ENCODE results near the gene RPTOR. TPM values are rescaled to one million over a fixed set of nuclear protein-coding genes. Genes with fewer than 3 reads are reported as not detected.

Gene RPTOR
- polyA plus RNA-seq, 1 of the 3 experiments (the other 2 are of a cell fraction): 14.9 TPM

GRCh38 chr17:81000334-81000630, 455.6 kb downstream of the RPTOR start:
- peaks cover 16% of the 10 kb centered on the region for H3F3A ChIP-seq (replicated peaks; ENCODE audit: insufficient read depth)
- peaks cover 15 to 45% of the 10 kb centered on the region in 2 experiments for H3K36me3 ChIP-seq (replicated peaks in 1 of 2; ENCODE audit: control insufficient read depth in 1 of 2, insufficient read depth in 2 of 2, low read length in 1 of 2)
- TF ChIP-seq FOXJ3 (CRISPR knock-in tag; IDR thresholded peaks at IDR 0.05) (no peak), EZH2phosphoT487 (IDR thresholded peaks at IDR 0.05; ENCODE audit: borderline replicate concordance, low read depth) (no peak), GATA2 (CRISPR knock-in tag; IDR thresholded peaks at IDR 0.05) (no peak), FOSL2 (IDR thresholded peaks at IDR 0.05; ENCODE audit: borderline replicate concordance, low read depth) (no peak), USF2 (IDR thresholded peaks at IDR 0.05; ENCODE audit: borderline replicate concordance, low read depth, low read length) (no peak), MXI1 (IDR thresholded peaks at IDR 0.05; ENCODE audit: low read depth, low read length) (no peak), NFIC (IDR thresholded peaks at IDR 0.05; ENCODE audit: borderline replicate concordance) (no peak), JUND (IDR thresholded peaks at IDR 0.05) (no peak), EP300 (IDR thresholded peaks at IDR 0.05; ENCODE audit: borderline replicate concordance in 1 of 2, low read depth in 1 of 2, low read length in 1 of 2) (no peak), RAD21 (IDR thresholded peaks at IDR 0.05; ENCODE audit: low read length) (no peak), CHD2 (IDR thresholded peaks at IDR 0.05; ENCODE audit: low read length, partially characterized antibody) (no peak), POLR2AphosphoS5 (IDR thresholded peaks at IDR 0.05; ENCODE audit: low read depth, low read length) (no peak), TCF12 (IDR thresholded peaks at IDR 0.05) (no peak), ELF1 (IDR thresholded peaks at IDR 0.05) (no peak), PBX3 (IDR thresholded peaks at IDR 0.05) (no peak), MAX (IDR thresholded peaks at IDR 0.05; ENCODE audit: low read depth) (no peak), YY1 (IDR thresholded peaks at IDR 0.05; ENCODE audit: low read depth) (no peak)
- TF ChIP-seq, protein P1, sequence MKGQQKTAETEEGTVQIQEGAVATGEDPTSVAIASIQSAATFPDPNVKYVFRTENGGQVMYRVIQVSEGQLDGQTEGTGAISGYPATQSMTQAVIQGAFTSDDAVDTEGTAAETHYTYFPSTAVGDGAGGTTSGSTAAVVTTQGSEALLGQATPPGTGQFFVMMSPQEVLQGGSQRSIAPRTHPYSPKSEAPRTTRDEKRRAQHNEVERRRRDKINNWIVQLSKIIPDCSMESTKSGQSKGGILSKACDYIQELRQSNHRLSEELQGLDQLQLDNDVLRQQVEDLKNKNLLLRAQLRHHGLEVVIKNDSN (IDR thresholded peaks at IDR 0.05; ENCODE audit: borderline replicate concordance, low read depth): no peak
- TF ChIP-seq, protein P2, sequence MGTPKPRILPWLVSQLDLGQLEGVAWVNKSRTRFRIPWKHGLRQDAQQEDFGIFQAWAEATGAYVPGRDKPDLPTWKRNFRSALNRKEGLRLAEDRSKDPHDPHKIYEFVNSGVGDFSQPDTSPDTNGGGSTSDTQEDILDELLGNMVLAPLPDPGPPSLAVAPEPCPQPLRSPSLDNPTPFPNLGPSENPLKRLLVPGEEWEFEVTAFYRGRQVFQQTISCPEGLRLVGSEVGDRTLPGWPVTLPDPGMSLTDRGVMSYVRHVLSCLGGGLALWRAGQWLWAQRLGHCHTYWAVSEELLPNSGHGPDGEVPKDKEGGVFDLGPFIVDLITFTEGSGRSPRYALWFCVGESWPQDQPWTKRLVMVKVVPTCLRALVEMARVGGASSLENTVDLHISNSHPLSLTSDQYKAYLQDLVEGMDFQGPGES (IDR thresholded peaks at IDR 0.05; ENCODE audit: low read depth, low read length): no peak
- TF ChIP-seq, protein P3, sequence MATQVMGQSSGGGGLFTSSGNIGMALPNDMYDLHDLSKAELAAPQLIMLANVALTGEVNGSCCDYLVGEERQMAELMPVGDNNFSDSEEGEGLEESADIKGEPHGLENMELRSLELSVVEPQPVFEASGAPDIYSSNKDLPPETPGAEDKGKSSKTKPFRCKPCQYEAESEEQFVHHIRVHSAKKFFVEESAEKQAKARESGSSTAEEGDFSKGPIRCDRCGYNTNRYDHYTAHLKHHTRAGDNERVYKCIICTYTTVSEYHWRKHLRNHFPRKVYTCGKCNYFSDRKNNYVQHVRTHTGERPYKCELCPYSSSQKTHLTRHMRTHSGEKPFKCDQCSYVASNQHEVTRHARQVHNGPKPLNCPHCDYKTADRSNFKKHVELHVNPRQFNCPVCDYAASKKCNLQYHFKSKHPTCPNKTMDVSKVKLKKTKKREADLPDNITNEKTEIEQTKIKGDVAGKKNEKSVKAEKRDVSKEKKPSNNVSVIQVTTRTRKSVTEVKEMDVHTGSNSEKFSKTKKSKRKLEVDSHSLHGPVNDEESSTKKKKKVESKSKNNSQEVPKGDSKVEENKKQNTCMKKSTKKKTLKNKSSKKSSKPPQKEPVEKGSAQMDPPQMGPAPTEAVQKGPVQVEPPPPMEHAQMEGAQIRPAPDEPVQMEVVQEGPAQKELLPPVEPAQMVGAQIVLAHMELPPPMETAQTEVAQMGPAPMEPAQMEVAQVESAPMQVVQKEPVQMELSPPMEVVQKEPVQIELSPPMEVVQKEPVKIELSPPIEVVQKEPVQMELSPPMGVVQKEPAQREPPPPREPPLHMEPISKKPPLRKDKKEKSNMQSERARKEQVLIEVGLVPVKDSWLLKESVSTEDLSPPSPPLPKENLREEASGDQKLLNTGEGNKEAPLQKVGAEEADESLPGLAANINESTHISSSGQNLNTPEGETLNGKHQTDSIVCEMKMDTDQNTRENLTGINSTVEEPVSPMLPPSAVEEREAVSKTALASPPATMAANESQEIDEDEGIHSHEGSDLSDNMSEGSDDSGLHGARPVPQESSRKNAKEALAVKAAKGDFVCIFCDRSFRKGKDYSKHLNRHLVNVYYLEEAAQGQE (IDR thresholded peaks at IDR 0.05; ENCODE audit: low read depth, low read length): no peak
- no peak overlapping the region for H2AFZ ChIP-seq (ENCODE audit: low read depth)
- H3K4me2 ChIP-seq: no peak overlapping the region
- CTCF ChIA-PET: interaction anchor here (0.7 to 5.7 kb wide), 4 partner anchors 11 to 102 kb away, joined by 3 to 45 read pairs (median 26); no protein-coding TSS in a partner anchor
- H3K9me2 ChIP-seq: no peaks in the 10 kb centered on the region
- H3K4me1 ChIP-seq (ENCODE audit: control insufficient read depth in 1 of 2, insufficient read depth in 2 of 2, low read depth in 1 of 2, low read length in 1 of 2): peaks cover 5 to 14% of the 10 kb centered on the region in 2 experiments; a peak in 1 of 4 replicates
- DNase-seq: no peak
- POLR2A ChIA-PET: no interaction called here
- H3K4me3 ChIP-seq (ENCODE audit: low read depth in 2 of 2, low read length in 1 of 2): no peak overlapping the region
- H3K9ac ChIP-seq: no peak overlapping the region
- no peaks in the 10 kb centered on the region for H3K9me3 ChIP-seq
- WGBS (ENCODE audit: low lambda C conversion rate): no CpG with 5 or more reads among the region's 8 CpGs
- no peak overlapping the region for H3K27ac ChIP-seq (ENCODE audit: low read depth in 2 of 2, low read length in 1 of 2)
- no peaks in the 10 kb centered on the region for H3K79me2 ChIP-seq (ENCODE audit: insufficient read depth)
- peaks cover 24% of the 10 kb centered on the region for H4K20me1 ChIP-seq (ENCODE audit: insufficient read depth)
- H3K27me3 ChIP-seq (ENCODE audit: insufficient read depth): peaks cover 27% of the 10 kb centered on the region
